Activated CD8-positive, alpha-beta memory T cell treated with anti-CD3 and anti-CD28 coated beads for 48 hours (primary cell): Measurements from ENCODE around the gene USP12.
A peak's percentile ranks its signal among the peaks of the same experiment; 100 is the strongest.

ENCODE experiments used
- DNase-seq, 3 experiments: peaks; one replicate each; pipeline ENCODE4 v3.0.0-alpha.2; 2020; ENCODE audit warnings: low read depth in 2 of 3, low spot score in 2 of 3

Gene USP12

GRCh38 chr13:27186295-27186694 lies 14.7 kb upstream of the USP12 start:
- DNase-seq, result no peak

DNA sequence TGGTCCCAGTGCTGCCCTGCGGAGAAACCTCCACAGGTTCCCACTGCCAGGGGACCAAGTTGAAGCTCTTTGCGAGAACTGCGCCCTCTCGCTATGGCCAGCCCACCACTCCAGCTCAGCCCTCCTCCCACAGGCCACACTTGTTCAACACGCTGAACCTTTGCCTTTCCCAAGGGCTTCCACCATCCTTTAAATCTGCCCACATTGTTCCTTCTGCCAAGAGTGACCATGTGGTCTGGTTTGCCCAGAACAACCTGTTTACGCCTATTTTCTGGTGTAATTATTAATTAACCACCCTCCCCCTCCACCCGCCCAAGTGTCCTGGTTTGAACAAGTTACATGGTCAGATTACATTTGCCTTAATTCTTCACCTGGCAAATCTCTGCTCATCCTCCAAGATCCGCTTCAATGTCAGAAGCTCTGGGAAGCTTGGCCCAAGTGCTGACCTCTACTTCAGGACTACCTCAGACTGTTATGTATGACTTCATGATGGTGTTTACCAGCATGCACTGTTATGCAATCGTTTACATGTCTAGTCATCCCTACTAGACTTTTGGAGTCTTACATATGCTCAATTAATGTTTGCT lies 12.0 kb upstream of the USP12 start:
- DNase-seq, result no peak

DNA sequence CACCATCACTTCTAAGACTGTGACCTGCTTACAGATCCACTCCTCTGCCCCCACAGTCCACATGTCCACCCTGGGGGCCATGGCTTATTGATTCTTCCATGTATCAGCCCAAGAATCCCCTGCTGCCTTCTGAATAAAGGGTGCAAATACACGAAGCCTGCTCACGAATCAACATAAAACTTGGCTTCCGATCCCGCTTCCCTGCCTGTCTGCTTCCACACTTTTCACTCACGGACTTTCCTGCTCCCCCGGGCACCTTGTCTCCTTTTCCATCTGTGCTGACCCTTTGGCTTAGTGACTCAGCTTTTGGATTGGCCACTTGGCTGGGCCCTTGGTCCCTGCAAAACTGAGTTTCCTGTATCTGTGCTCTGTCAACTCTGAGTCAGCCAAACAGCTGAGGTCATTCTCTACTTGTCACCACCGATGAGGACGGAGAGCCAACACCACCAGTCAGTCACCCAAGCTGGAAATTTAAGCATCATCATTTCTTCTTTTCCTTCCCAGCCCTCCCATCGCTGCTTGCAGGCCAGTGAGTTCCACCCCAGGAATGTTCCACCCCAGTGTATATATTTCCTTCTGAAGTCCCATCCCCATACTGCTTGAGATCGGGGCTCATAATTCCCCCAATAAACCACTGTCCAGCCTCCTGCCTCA lies 11.4 kb upstream of the USP12 start:
- no peak for DNase-seq

DNA sequence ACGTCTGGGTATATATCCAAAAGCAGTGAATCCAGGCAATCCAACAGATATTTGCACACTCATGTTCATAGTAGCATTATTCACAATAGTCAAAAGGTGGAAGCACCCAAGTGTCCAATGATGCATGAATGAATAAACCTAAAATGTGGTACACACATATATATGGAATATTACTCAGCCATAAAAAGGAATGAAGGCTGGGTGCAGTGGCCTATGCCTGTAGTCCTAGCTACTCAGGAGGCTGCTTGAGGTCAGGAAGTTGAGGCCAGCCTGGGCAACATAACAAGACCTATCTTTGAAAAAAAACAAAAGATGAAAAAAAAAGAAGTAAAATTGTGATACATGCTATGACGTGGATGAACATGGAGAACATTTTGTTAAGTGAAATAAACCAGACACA lies 10.4 kb upstream of the USP12 start:
- no peak for DNase-seq

DNA sequence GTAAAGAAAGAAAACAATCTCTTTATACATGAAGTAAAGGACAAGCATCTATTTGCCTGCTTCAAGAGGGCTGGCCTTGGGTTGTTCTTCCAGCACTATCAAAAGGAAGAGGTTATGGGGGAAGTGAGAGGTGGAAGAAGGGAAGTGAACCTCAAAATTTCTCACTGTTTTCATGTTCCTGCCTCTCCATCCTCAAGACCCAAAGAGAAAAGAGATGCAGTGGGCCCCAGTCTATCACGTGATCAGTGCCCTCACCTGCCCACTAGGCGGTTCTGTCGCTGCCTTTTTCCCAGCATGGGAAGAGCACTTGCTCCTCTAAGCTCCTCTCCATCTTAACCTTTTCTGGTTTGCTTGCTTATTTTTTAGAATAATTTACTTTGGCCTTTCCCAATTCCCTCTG lies 6.2 kb upstream of the USP12 start:
- DNase-seq, result no peak

DNA sequence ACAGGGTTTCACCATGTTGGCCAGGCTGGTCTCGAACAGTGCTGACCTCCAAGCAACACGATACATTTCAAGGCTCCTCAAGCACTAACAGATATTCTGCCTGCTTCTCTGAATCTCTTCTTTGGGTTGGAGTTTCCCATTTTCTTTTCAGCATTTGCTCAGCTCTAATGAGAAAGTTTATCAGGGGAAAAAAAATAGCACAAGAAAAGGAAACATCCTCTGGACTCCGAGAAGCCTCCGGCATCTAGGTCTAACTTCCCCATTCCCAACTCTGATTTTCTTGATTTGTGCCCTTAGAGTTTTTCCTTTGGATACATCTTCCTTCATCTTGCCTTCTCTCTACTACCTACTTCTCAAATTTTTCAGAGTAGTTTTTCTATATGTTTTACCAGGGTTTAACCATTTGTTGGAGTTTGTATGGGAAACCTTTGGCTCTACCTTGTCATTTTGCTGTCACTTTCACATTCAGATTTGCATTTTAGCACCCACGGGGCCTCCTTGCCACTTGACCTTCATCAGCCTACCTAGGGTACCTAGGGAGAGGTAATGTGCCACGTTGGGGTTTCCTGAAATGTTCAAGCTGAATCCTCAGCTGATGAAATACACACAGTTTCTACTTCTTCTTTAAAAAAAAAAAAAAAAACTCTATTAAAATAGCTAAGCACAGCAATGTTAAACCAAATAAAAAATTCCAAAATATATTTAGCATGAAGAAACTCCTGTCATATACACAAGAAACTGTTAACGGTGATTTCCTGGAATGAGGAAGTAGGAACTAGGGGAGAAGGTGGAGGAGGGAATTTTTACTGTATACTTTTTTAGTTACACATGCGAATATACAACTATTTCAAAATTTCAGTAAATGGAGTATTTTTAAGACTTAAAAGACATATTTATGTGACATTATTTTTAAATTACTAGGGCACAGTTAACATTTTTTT lies 5.1 kb upstream of the USP12 start:
- DNase-seq, result no peak

GRCh38 chr13:27174766-27175455 lies 3.3 kb upstream of the USP12 start:
- no peak for DNase-seq

GRCh38 chr13:27172495-27172842 lies 858 bp upstream of the USP12 start:
- DNase-seq, result no peak

- DNase-seq, result peak; percentile 68 to 88 (median 76)
Measured at GRCh38 chr13:27171827-27172494, 350 bp upstream of the USP12 start.

DNA sequence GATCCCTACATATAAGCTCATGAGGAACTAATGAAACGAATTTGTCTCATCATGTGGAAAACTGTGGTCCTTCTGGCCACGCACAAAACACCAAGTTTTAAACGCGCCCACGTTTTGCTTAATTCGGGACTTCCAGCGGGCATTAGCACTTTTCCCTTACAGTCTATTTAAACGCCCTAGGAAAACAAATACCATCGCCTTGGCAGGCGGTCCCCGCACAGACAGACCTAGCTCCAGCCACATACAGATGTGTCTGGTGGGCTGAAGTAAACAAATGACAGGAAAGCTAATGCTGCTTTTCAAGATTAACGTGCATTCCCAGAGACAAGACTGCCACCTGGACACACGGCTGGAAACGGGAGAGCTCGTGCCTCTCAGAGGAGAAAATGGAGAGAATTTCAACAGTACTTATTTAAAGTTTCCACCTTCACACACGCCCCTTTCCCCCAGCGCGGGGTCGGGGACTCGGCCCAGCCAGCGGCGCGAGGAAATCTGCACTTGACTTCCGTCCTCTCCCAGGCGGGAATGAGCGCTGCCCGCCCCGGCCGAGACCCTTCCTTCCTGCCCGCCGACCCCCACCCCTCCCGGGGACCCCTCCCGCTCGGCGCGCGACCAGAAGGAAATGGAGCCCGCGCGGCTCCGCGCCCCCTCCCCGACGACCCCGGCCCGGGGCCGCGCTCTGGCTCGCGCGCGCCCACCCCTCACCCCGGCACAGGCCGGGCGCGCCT lies 931 bp downstream of the USP12 start:
- DNase-seq, result peak in 2 of 3 experiments; percentile 23 to 26

GRCh38 chr13:27170221-27170515 lies 1.4 kb downstream of the USP12 start:
- no peak for DNase-seq

DNA sequence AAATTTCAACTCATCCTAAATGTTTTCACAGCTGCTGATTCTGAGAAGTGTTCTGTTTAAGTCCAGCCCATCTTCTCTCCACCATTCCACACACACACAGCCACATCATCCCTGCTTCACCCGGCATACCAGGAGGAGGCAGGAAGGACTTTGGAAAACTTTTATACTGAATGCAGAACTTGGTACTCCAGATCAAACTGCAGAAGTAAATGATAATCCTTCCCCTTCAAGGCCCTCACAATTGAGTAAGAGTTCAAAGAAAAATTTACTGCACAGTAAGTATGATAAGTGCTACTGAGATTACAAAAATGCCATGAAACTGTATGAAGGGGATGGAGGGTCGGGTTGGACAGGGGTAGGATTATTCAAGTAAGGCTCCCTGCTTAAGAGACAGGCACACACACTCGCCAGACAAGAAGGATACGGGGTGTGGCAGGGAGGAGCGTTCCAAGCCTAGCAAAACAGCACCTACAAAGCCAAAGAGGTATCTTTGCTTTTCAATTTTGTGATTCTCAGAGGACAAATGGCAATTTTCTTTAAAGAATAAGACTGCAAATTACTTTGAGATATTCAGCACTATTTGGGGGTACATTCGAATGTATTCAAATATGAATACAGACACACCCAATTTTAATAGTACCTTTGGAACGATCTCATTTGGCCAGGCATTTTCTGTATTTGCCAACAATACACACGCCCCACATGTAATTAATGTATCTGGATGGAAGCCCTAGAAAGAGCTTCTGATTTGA lies 2.5 kb downstream of the USP12 start:
- DNase-seq, result no peak

DNA sequence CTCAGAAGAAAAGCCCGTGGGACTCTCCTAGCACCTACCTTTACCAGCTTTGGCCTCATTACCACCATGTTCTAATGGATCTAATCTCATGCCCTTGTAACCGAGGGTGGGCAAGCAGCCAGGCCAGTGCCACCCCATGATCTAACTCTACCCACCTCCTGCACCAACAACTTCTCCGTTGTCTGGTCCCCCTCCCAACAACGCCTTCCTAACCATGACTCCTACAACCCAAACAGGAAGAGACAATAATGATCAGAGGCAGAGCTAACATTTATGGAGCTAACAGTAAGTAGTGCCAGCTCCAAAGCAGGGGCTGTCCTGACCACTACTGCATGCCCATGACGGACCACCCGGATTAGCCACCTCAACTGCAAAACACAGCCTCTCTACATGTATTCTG lies 3.5 kb downstream of the USP12 start:
- DNase-seq, result no peak

GRCh38 chr13:27166313-27166712 lies 5.3 kb downstream of the USP12 start:
- no peak for DNase-seq

DNA sequence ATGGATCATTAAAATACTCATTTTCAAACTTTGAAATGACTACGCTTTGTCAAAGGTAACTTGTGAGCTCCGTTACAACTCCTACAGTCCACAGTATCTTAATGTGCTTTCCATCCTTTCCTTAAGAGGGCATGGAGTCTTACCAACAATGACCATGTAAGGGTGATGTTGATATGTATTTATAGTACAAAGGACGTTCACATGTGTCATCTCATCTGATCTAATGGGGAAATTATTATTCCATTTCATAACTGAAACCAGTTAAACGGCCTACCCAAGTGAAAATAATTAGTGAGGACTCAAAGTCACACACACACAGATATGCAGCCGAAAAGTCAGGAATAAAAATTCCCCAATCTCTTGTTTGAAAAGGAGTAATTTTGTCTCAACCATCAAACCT lies 9.6 kb downstream of the USP12 start:
- no peak for DNase-seq

- DNase-seq, result no peak
Measured at GRCh38 chr13:27161423-27161822, 10.2 kb downstream of the USP12 start.

DNA sequence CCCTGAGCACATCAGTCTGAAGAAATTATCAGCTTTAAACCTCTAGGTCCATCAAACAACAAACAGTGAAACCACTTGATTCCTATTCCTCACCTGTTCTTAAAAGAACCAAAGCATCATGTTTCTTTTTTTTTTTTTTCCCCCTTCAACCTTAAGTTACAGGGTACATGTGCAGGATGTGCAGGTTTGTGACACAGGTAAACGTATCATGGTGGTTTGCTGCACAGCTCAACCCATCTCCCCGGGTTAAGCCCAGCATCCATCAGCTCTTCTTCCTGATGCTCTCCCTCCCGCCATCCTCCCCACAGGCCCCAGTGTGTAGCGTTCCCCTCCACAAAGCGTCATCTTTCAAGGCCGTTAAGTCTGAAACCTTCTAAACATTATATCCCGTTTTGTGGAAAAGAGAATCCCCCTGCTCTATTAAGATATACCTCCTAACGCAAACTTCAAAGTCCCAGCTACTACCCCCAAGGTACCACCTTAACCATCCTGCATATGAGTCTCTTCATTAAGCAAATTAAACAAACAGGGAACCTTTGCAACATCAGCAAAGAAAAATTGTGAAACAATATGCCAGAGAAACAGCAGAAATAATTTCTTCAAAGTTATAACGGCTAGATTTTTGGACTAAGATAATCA lies 10.8 kb downstream of the USP12 start:
- DNase-seq, result no peak

DNA sequence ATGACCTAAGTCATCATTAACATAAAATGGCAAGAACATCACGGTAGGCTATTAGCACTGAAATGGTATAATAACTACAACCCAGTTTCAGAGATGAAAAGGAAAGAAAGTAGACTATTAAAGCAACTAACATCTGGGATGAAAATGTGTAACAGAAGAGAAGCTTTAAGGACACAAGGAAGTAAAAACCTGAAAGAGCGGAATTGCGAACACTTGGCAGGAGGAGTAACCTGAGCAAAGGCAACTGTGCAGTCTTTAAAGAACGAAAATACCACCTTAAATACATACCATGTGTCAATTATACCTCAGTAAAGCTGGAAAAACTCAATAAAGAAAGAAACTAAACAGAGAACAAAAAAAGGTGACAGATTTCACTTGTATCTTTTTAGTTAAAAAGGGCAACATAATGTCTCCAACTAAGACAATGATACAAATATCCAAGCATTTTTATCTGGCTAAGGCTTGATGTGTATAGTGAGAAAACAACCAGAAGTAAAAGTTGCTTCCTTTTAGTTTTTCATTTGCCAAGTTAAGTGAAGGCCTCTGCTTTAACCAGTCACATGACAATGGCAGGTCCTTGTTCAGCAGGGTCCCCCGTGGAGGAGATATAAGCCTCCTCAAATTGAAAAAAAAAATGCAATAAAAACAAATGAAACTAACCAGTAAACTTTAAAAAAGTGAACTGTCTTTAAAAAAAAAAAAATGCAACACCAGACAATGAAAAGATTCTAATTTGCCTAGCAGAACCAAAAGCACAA lies 11.6 kb downstream of the USP12 start:
- DNase-seq, result no peak

DNA sequence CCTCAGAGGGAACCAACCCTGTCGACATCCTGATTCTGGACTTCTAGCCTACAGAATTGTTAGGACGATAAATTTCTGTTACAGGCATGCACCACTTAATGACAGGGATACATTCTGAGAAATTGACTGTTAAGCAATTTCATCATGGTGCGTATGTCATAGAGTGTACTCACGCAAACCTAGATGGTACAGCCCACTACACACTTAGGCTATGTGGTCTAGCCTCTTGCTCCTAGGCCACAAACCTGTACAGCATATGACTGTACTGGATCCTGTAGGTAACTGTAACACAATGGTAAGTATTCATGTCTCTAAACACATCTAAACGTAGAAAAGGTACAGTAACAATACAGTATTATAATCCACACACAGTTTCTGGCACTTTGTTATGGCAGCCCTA lies 13.3 kb downstream of the USP12 start:
- DNase-seq, result no peak
